RKO (cell line): ENCODE results near the gene PIP4K2A.

Experiments
- DNase-seq: peaks from one replicate; pipeline ENCODE4 v3.0.0-alpha.2; 2016; ENCODE audit warnings: low spot score

PIP4K2A gene

GRCh38 chr10:22620140-22620857 is 94.1 kb downstream of the PIP4K2A start:
- peak; percentile 74 for DNase-seq

GRCh38 chr10:22619101-22619500 is 95.3 kb downstream of the PIP4K2A start:
- DNase-seq: no peak

GRCh38 chr10:22618078-22618785 is 96.1 kb downstream of the PIP4K2A start:
- no peak for DNase-seq

GRCh38 chr10:22617516-22617915 is 96.9 kb downstream of the PIP4K2A start:
- no peak for DNase-seq

- DNase-seq: no peak
These were observed 97.3 kb downstream of the PIP4K2A start for GRCh38 chr10:22617051-22617450.

- no peak for DNase-seq
These were observed 98.4 kb downstream of the PIP4K2A start for GRCh38 chr10:22615819-22616499.

GRCh38 chr10:22615101-22615500 is 99.3 kb downstream of the PIP4K2A start:
- no peak for DNase-seq

- DNase-seq: no peak
These were observed 101.4 kb downstream of the PIP4K2A start for GRCh38 chr10:22613011-22613410.

- DNase-seq: no peak
These were observed 102.1 kb downstream of the PIP4K2A start for GRCh38 chr10:22612318-22612717.

GRCh38 chr10:22611425-22612115 is 102.8 kb downstream of the PIP4K2A start:
- no peak for DNase-seq

GRCh38 chr10:22610610-22611009 is 103.8 kb downstream of the PIP4K2A start:
- DNase-seq: no peak

- no peak for DNase-seq
These were observed 104.5 kb downstream of the PIP4K2A start for GRCh38 chr10:22609719-22610465.

- DNase-seq: no peak
These were observed 105.1 kb downstream of the PIP4K2A start for GRCh38 chr10:22609251-22609650.

- DNase-seq: no peak
These were observed 107.1 kb downstream of the PIP4K2A start for GRCh38 chr10:22607261-22607660.

GRCh38 chr10:22606164-22606614 is 108.2 kb downstream of the PIP4K2A start:
- DNase-seq: no peak

- DNase-seq: no peak
These were observed 109.2 kb downstream of the PIP4K2A start for GRCh38 chr10:22605168-22605567.

GRCh38 chr10:22604344-22605126 is 109.8 kb downstream of the PIP4K2A start:
- DNase-seq: no peak

- DNase-seq: no peak
These were observed 110.8 kb downstream of the PIP4K2A start for GRCh38 chr10:22603581-22603980.

GRCh38 chr10:22601618-22602017 is 112.8 kb downstream of the PIP4K2A start:
- no peak for DNase-seq

- DNase-seq: no peak
These were observed 114.6 kb downstream of the PIP4K2A start for GRCh38 chr10:22599636-22600228.
